GM19035 (cell line): ENCODE results near the gene CCDC149.

Experiments
- ATAC-seq: cut with Tn5 transposase; IDR thresholded peaks from one replicate; pipeline ENCODE4 v1.9.1; 2021; ENCODE audit not compliant: unreplicated experiment

The CCDC149 gene

GRCh38 chr4:24805566-24805965, 107.3 kb downstream of the CCDC149 start:
- ATAC-seq, result no peak

- no peak for ATAC-seq
Observed at GRCh38 chr4:24805067-24805466, 107.8 kb downstream of the CCDC149 start.

GRCh38 chr4:24802648-24803047, 110.2 kb downstream of the CCDC149 start:
- no peak for ATAC-seq

- no peak for ATAC-seq
Observed at GRCh38 chr4:24801136-24801855, 111.5 kb downstream of the CCDC149 start.

- no peak for ATAC-seq
Observed at GRCh38 chr4:24800325-24800895, 112.4 kb downstream of the CCDC149 start.

GRCh38 chr4:24799544-24800324, 113.1 kb downstream of the CCDC149 start:
- no peak for ATAC-seq

GRCh38 chr4:24799196-24799543, 113.7 kb downstream of the CCDC149 start:
- ATAC-seq, result no peak

- ATAC-seq, result no peak
Observed at GRCh38 chr4:24798036-24798610, 114.7 kb downstream of the CCDC149 start.

GRCh38 chr4:24796620-24797019, 116.2 kb downstream of the CCDC149 start:
- ATAC-seq, result no peak

- ATAC-seq, result no peak
Observed at GRCh38 chr4:24795666-24796381, 117.0 kb downstream of the CCDC149 start.

GRCh38 chr4:24794916-24795665, 117.8 kb downstream of the CCDC149 start, which contains the start of gene SOD3:
TSS of gene SOD3 (plus strand) at chr4:24795573. CDS start at chr4:24799522, 3,949 bp downstream.
- ATAC-seq, result no peak

GRCh38 chr4:24794480-24794879, 118.4 kb downstream of the CCDC149 start:
- ATAC-seq, result no peak

GRCh38 chr4:24794051-24794450, 118.8 kb downstream of the CCDC149 start:
- ATAC-seq, result no peak

GRCh38 chr4:24793219-24794005, 119.4 kb downstream of the CCDC149 start:
- ATAC-seq, result no peak

- ATAC-seq, result no peak
Observed at GRCh38 chr4:24792552-24792951, 120.3 kb downstream of the CCDC149 start.

- no peak for ATAC-seq
Observed at GRCh38 chr4:24791043-24791442, 121.8 kb downstream of the CCDC149 start.

GRCh38 chr4:24783506-24783905, 129.3 kb downstream of the CCDC149 start:
- no peak for ATAC-seq

GRCh38 chr4:24781999-24782745, 130.7 kb downstream of the CCDC149 start:
- ATAC-seq, result no peak
